ENCODE data around the gene CD109. TPM values are rescaled to one million over a fixed set of nuclear protein-coding genes. Genes with fewer than 3 reads are reported as not detected.

CD109 gene
- total RNA-seq, 4 donors from 2014 or later, result 1.4 to 3.2 (median 2.2) TPM

GRCh38 chr6:73743081-73743480 lies 47.1 kb downstream of the CD109 start:
- no peak for DNase-seq
- no peaks in the 10 kb centered on the region for H3K36me3 ChIP-seq
- H3K4me3 ChIP-seq, result no peak overlapping the region
- H3K4me1 ChIP-seq, result no peaks in the 10 kb centered on the region
- TF ChIP-seq, protein P1, sequence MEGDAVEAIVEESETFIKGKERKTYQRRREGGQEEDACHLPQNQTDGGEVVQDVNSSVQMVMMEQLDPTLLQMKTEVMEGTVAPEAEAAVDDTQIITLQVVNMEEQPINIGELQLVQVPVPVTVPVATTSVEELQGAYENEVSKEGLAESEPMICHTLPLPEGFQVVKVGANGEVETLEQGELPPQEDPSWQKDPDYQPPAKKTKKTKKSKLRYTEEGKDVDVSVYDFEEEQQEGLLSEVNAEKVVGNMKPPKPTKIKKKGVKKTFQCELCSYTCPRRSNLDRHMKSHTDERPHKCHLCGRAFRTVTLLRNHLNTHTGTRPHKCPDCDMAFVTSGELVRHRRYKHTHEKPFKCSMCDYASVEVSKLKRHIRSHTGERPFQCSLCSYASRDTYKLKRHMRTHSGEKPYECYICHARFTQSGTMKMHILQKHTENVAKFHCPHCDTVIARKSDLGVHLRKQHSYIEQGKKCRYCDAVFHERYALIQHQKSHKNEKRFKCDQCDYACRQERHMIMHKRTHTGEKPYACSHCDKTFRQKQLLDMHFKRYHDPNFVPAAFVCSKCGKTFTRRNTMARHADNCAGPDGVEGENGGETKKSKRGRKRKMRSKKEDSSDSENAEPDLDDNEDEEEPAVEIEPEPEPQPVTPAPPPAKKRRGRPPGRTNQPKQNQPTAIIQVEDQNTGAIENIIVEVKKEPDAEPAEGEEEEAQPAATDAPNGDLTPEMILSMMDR (IDR thresholded peaks at IDR 0.05), result no peak
- no peak for TF ChIP-seq POLR2A (IDR thresholded peaks at IDR 0.05)
- no peaks in the 10 kb centered on the region for H3K27me3 ChIP-seq
- no peak overlapping the region for H3K27ac ChIP-seq
- no peaks in the 10 kb centered on the region for H3K9me3 ChIP-seq

- no peaks in the 10 kb centered on the region for H3K27me3 ChIP-seq
- H3K36me3 ChIP-seq, result no peaks in the 10 kb centered on the region
- TF ChIP-seq, protein P1 (IDR thresholded peaks at IDR 0.05), result no peak
- no peaks in the 10 kb centered on the region for H3K9me3 ChIP-seq
- no peak overlapping the region for H3K27ac ChIP-seq
- no peaks in the 10 kb centered on the region for H3K4me1 ChIP-seq
- no peak for DNase-seq
- no peak overlapping the region for H3K4me3 ChIP-seq
Measured at GRCh38 chr6:73743556-73743955, 47.6 kb downstream of the CD109 start.

- no peaks in the 10 kb centered on the region for H3K9me3 ChIP-seq
- no peak for TF ChIP-seq POLR2A (IDR thresholded peaks at IDR 0.05)
- TF ChIP-seq, protein P1 (IDR thresholded peaks at IDR 0.05), result no peak
- H3K36me3 ChIP-seq, result no peaks in the 10 kb centered on the region
- DNase-seq, result no peak
- H3K27ac ChIP-seq, result no peak overlapping the region
- no peaks in the 10 kb centered on the region for H3K4me1 ChIP-seq
- no peaks in the 10 kb centered on the region for H3K27me3 ChIP-seq
- H3K4me3 ChIP-seq, result no peak overlapping the region
Measured at GRCh38 chr6:73746787-73747186, 50.8 kb downstream of the CD109 start.

GRCh38 chr6:73747289-73747688 lies 51.3 kb downstream of the CD109 start:
- Histone ChIP-seq H3K36me3 (no peaks in the 10 kb centered on the region), H3K27me3 (no peaks in the 10 kb centered on the region), H3K4me3 (no peak overlapping the region), H3K27ac (no peak overlapping the region), H3K9me3 (no peaks in the 10 kb centered on the region), H3K4me1 (no peaks in the 10 kb centered on the region)
- TF ChIP-seq POLR2A (IDR thresholded peaks at IDR 0.05), result no peak
- TF ChIP-seq, protein P1 (IDR thresholded peaks at IDR 0.05), result no peak
- no peak for DNase-seq

- TF ChIP-seq, protein P1 (IDR thresholded peaks at IDR 0.05), result no peak
- no peak for TF ChIP-seq POLR2A (IDR thresholded peaks at IDR 0.05)
- Histone ChIP-seq H3K27ac (no peak overlapping the region), H3K9me3 (no peaks in the 10 kb centered on the region), H3K27me3 (no peaks in the 10 kb centered on the region), H3K4me1 (no peaks in the 10 kb centered on the region), H3K4me3 (no peak overlapping the region), H3K36me3 (no peaks in the 10 kb centered on the region)
- no peak for DNase-seq
Measured at GRCh38 chr6:73752943-73753342, 56.9 kb downstream of the CD109 start.

DNA sequence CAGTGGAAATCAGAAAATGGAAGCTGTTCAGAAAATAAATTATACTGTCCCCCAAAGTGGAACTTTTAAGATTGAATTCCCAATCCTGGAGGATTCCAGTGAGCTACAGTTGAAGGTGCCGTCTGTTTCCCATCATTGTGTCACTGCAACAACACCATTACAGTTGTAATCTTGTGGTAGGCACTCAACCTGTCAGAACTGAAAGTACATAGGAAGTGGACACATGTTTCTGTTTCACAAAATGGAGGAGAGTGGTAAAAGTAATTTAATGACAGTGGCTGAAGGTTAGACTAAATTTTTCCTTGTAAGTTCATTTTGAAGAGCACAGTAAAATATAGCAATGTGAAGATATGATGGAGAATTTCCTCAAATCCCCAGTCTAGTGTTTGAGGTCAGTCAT lies 70.0 kb downstream of the CD109 start:
- no peak for DNase-seq
- Histone ChIP-seq H3K9me3 (no peaks in the 10 kb centered on the region), H3K4me3 (no peak overlapping the region), H3K27me3 (no peaks in the 10 kb centered on the region), H3K27ac (no peak overlapping the region), H3K36me3 (no peaks in the 10 kb centered on the region), H3K4me1 (no peaks in the 10 kb centered on the region)
- no peak for TF ChIP-seq POLR2A (IDR thresholded peaks at IDR 0.05)
- TF ChIP-seq, protein P1 (IDR thresholded peaks at IDR 0.05), result no peak
